HG03064 (cell line): ENCODE data around the gene RARS1.

ENCODE experiments used
- ATAC-seq: cut with Tn5 transposase; IDR thresholded peaks from one replicate; pipeline ENCODE4 v1.9.1; 2021; ENCODE audit warnings: low read depth; ENCODE audit not compliant: unreplicated experiment

RARS1 gene

GRCh38 chr5:168552146-168552545 is 65.9 kb downstream of the RARS1 start:
- ATAC-seq = no peak

GRCh38 chr5:168553377-168554130 is 67.3 kb downstream of the RARS1 start:
- ATAC-seq = no peak

GRCh38 chr5:168557389-168557788 is 71.1 kb downstream of the RARS1 start:
- ATAC-seq = no peak

GRCh38 chr5:168562279-168562678 is 76.0 kb downstream of the RARS1 start:
- ATAC-seq = no peak

- no peak for ATAC-seq
Observed at GRCh38 chr5:168563959-168564358, 77.7 kb downstream of the RARS1 start.

GRCh38 chr5:168568738-168569137 is 82.5 kb downstream of the RARS1 start:
- ATAC-seq = no peak
